ENCODE measurements around the gene RBM19. TPM values are rescaled to one million over a fixed set of nuclear protein-coding genes. Genes with fewer than 3 reads are reported as not detected.

RBM19 gene
- total and polyA plus RNA-seq, 2 donors (not counting 3 experiments of a cell fraction or from before 2014, with no cell fraction given): 13.2 to 34.4 TPM

DNA sequence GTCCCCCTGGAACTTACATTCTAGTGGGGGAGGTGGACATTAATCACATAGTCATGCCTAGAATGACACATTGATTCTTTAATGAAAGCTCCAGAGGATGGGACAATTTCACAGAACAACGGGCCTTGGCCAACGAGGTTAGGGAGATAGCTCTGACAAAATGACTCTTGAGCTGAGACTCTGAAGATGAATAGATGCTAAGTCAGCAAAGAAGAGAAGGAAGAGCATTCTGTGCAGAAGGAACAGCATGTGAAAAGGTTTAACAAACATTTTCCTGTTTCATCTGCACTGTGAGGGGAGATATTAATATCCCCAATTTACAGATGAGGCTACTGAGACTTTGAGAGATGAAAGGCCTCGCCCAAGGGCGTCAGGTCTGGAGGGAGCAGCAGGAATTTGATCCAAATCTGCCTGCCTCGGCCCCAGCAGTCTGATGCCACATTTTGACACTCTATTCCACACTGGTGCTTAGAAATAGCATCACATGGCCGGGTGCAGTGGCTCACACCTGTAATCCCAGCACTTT lies 193.6 kb downstream of the RBM19 start:
- TF ChIP-seq, protein P1, sequence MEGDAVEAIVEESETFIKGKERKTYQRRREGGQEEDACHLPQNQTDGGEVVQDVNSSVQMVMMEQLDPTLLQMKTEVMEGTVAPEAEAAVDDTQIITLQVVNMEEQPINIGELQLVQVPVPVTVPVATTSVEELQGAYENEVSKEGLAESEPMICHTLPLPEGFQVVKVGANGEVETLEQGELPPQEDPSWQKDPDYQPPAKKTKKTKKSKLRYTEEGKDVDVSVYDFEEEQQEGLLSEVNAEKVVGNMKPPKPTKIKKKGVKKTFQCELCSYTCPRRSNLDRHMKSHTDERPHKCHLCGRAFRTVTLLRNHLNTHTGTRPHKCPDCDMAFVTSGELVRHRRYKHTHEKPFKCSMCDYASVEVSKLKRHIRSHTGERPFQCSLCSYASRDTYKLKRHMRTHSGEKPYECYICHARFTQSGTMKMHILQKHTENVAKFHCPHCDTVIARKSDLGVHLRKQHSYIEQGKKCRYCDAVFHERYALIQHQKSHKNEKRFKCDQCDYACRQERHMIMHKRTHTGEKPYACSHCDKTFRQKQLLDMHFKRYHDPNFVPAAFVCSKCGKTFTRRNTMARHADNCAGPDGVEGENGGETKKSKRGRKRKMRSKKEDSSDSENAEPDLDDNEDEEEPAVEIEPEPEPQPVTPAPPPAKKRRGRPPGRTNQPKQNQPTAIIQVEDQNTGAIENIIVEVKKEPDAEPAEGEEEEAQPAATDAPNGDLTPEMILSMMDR (IDR thresholded peaks at IDR 0.05; ENCODE audit: extremely low read depth in 1 of 2, insufficient read depth in 1 of 2, low read depth in 1 of 2, low read length in 2 of 2): no peak
- TF ChIP-seq GATA2 (IDR thresholded peaks at IDR 0.05; ENCODE audit: insufficient read depth, insufficient read length, low read depth, low read length): no peak
- no peak for TF ChIP-seq EZH2 (IDR thresholded peaks at IDR 0.05; ENCODE audit: borderline replicate concordance, low read depth, low read length, severe bottlenecking)
- TF ChIP-seq FOS (IDR thresholded peaks at IDR 0.05; ENCODE audit: borderline replicate concordance, insufficient read depth, low read length): no peak
- TF ChIP-seq POLR2AphosphoS5 (IDR thresholded peaks at IDR 0.05; ENCODE audit: insufficient read depth, low read depth, low read length): no peak
- no peak for TF ChIP-seq MYC (IDR thresholded peaks at IDR 0.05; ENCODE audit: low read depth, low read length)
- TF ChIP-seq POLR2A (IDR thresholded peaks at IDR 0.05; ENCODE audit: low read depth, low read length): no peak
- no peak for TF ChIP-seq JUN (IDR thresholded peaks at IDR 0.05; ENCODE audit: borderline replicate concordance, insufficient read depth, insufficient read length, low read depth)
- no TSS peak for BruUV-seq (replicated peaks)
- H3K4me1 ChIP-seq (ENCODE audit: control insufficient read depth, extremely low read depth, insufficient read depth, low read length): no peaks in the 10 kb centered on the region
- H3K4me3 ChIP-seq (replicated peaks in 1 of 3; ENCODE audit: insufficient read depth in 1 of 3, low read depth in 1 of 3, low read length in 3 of 3): no peak overlapping the region
- no peak overlapping the region for H3K9ac ChIP-seq (replicated peaks; ENCODE audit: extremely low read depth, insufficient read depth, low read length)
- intact Hi-C loops (cut with micrococcal nuclease) (no loop called here), dilution Hi-C loops (cut with MboI; ENCODE audit: extremely low pct_ligation_motif_present, low sequenced_read_pairs) (no loop called here)
- no peak overlapping the region for H2AFZ ChIP-seq (ENCODE audit: low read depth, low read length)
- H3K27ac ChIP-seq (ENCODE audit: insufficient read depth, low read depth, low read length): no peak overlapping the region
- DNase-seq (ENCODE audit: low read depth, low spot score): no peak
- no peaks in the 10 kb centered on the region for H3K36me3 ChIP-seq (ENCODE audit: control insufficient read depth in 2 of 2, extremely low read depth in 1 of 2, insufficient read depth in 2 of 2, low read length in 2 of 2)
- no peaks in the 10 kb centered on the region for H3K9me1 ChIP-seq (replicated peaks; ENCODE audit: control insufficient read depth, extremely low read depth, insufficient read depth, low read length)
- no peaks in the 10 kb centered on the region for H3K9me3 ChIP-seq (replicated peaks; ENCODE audit: control insufficient read depth, insufficient read depth, low read length)
- no peak for FAIRE-seq
- POLR2A ChIA-PET: no interaction called here
- H3K4me2 ChIP-seq (ENCODE audit: insufficient read depth, low read length): no peak overlapping the region
- no peaks in the 10 kb centered on the region for H3K79me2 ChIP-seq (ENCODE audit: control insufficient read depth, insufficient read depth, low read length)
- CTCF ChIA-PET: interaction anchor here (1.0 kb wide), 1 partner anchor 308 kb away, joined by 3 read pairs; no protein-coding TSS in a partner anchor
- no peaks in the 10 kb centered on the region for H4K20me1 ChIP-seq (replicated peaks; ENCODE audit: control insufficient read depth, extremely low read depth, insufficient read depth, low read length)
- H3K27me3 ChIP-seq (ENCODE audit: control insufficient read depth in 2 of 2, insufficient read depth in 2 of 2, low read length in 2 of 2): no peaks in the 10 kb centered on the region

Measured in endothelial cell of umbilical vein (primary cell).